Peyer's patch (tissue), 4 donors: ENCODE data around the gene RAMP3.

Source experiments
- CTCF ChIP-seq, 6 experiments: fragments of 450-650 bp in 4 of 6; fragments of 200-600 bp in 2 of 6; sonication (generic) in 1 of 6; IDR thresholded peaks; one replicate each; pipeline ENCODE4 v1.5.1; 2017 to 2019; ENCODE audit warnings: antibody characterized with exemption in 6 of 6, mild to moderate bottlenecking in 3 of 6, moderate library complexity in 1 of 6
- POLR2A ChIP-seq, 2 donors: fragments of 450-650 bp; IDR thresholded peaks; one replicate each; pipeline ENCODE4 v1.5.1; 2017; ENCODE audit warnings: antibody characterized with exemption in 2 of 2, mild to moderate bottlenecking in 2 of 2, moderate library complexity in 2 of 2

- TF ChIP-seq CTCF (IDR thresholded peaks at IDR 0.05) (no peak), POLR2A (IDR thresholded peaks at IDR 0.05) (no peak)
These were observed 9.5 kb upstream of the RAMP3 start for GRCh38 chr7:45147858-45148652.
